WTC11 (cell line): Measurements from ENCODE around the gene TIAM2. TPM values are rescaled to one million over a fixed set of nuclear protein-coding genes. Genes with fewer than 3 reads are reported as not detected.

ENCODE experiments used
- ATAC-seq: fragments of 200-7000 bp; cut with Tn5 transposase; 2 replicates; pipeline ENCODE4 v1.10.0; 2021; ENCODE audit warnings: mild to moderate bottlenecking, moderate library complexity
- CTCF ChIA-PET: fragments of 300-600 bp; sonication (Branson Sonifier 250); formaldehyde crosslinking; loops from one replicate; lab custom pipeline; 2021; ENCODE audit warnings: antibody characterized with exemption; lab: Charles Lee
- POLR2A ChIA-PET: fragments of 350-600 bp; sonication (Branson Sonifier 250); formaldehyde crosslinking; loops from one replicate; lab custom pipeline; 2021; ENCODE audit warnings: antibody characterized with exemption; lab: Charles Lee
- DNase-seq: peaks from one replicate; pipeline ENCODE4 v3.0.0; 2021; ENCODE audit warnings: low spot score
- H3K27ac Mint-ChIP-seq: 2 replicates; pipeline ENCODE4 v1.8.0; 2021; ENCODE audit warnings: mixed read lengths
- H3K27me3 Mint-ChIP-seq: 2 replicates; pipeline ENCODE4 v1.8.0; 2021; ENCODE audit warnings: low read depth, mild to moderate bottlenecking, moderate library complexity, mixed read lengths
- H3K36me3 Mint-ChIP-seq: 2 replicates; pipeline ENCODE4 v1.8.0; 2021; ENCODE audit warnings: mixed read lengths
- H3K4me1 Mint-ChIP-seq: 2 replicates; pipeline ENCODE4 v1.8.0; 2022; ENCODE audit warnings: mixed read lengths
- H3K4me3 Mint-ChIP-seq: 2 replicates; pipeline ENCODE4 v1.8.0; 2021; ENCODE audit warnings: mild to moderate bottlenecking, moderate library complexity, mixed read lengths
- H3K9me3 Mint-ChIP-seq: 2 replicates; pipeline ENCODE4 v1.8.0; 2021; ENCODE audit warnings: mixed read lengths
- CBFB ChIP-seq: sonication (generic); formaldehyde crosslinking; IDR thresholded peaks from 2 replicates; pipeline ENCODE4 v1.8.1; 2022; ENCODE audit warnings: mild to moderate bottlenecking, low read depth, missing genetic modification reagents
- ESRRA ChIP-seq: sonication (generic); formaldehyde crosslinking; IDR thresholded peaks from 2 replicates; pipeline ENCODE4 v1.8.1; 2022; ENCODE audit warnings: mild to moderate bottlenecking, missing genetic modification reagents, borderline replicate concordance
- FOXK1 ChIP-seq: sonication (generic); formaldehyde crosslinking; IDR thresholded peaks from 2 replicates; pipeline ENCODE4 v1.8.0; 2022; ENCODE audit warnings: mild to moderate bottlenecking, moderate library complexity, missing genetic modification reagents
- GABPB1 ChIP-seq: sonication (generic); formaldehyde crosslinking; IDR thresholded peaks from 2 replicates; pipeline ENCODE4 v1.8.1; 2023; ENCODE audit warnings: mild to moderate bottlenecking, missing genetic modification reagents
- HMGA2 ChIP-seq: fragments of 250-450 bp; sonication (Bioruptor Pico); IDR thresholded peaks from 2 replicates; pipeline ENCODE4 v1.4.0; 2021; ENCODE audit warnings: mild to moderate bottlenecking, moderate library complexity
- MXD4 ChIP-seq: fragments of 250-450 bp; sonication (Bioruptor Pico); IDR thresholded peaks from 2 replicates; pipeline ENCODE4 v1.8.0; 2021; ENCODE audit warnings: mild to moderate bottlenecking, moderate library complexity, borderline replicate concordance
- NFE2L1 ChIP-seq: sonication (generic); formaldehyde crosslinking; IDR thresholded peaks from 2 replicates; pipeline ENCODE4 v1.8.1; 2023; ENCODE audit warnings: missing genetic modification reagents
- NR1H2 ChIP-seq: sonication (generic); formaldehyde crosslinking; IDR thresholded peaks from 2 replicates; pipeline ENCODE4 v1.9.0; 2021; ENCODE audit warnings: mild to moderate bottlenecking, moderate library complexity, missing genetic modification reagents
- RELA ChIP-seq: sonication (generic); formaldehyde crosslinking; IDR thresholded peaks from 2 replicates; pipeline ENCODE4 v1.8.1; 2022; ENCODE audit warnings: missing genetic modification reagents, mild to moderate bottlenecking, borderline replicate concordance
- RORB ChIP-seq: fragments of 250-450 bp; sonication (Bioruptor Pico); IDR thresholded peaks from 2 replicates; pipeline ENCODE4 v1.9.0; 2021; ENCODE audit warnings: mild to moderate bottlenecking
- TEAD1 ChIP-seq: sonication (generic); formaldehyde crosslinking; IDR thresholded peaks from 2 replicates; pipeline ENCODE4 v1.8.0; 2022; ENCODE audit warnings: mild to moderate bottlenecking, missing genetic modification reagents
- ZNF121 ChIP-seq: sonication (generic); formaldehyde crosslinking; IDR thresholded peaks from 2 replicates; pipeline ENCODE4 v1.8.0; 2023; ENCODE audit warnings: missing genetic modification reagents
- ZNF416 ChIP-seq: fragments of 250-450 bp; sonication (Bioruptor Pico); IDR thresholded peaks from 2 replicates; pipeline ENCODE4 v1.9.0; 2021; ENCODE audit warnings: mild to moderate bottlenecking, inconsistent platforms
- ZNF423 ChIP-seq: fragments of 250-450 bp; sonication (Bioruptor Pico); IDR thresholded peaks from 2 replicates; pipeline ENCODE4 v2.1.2; 2022; ENCODE audit warnings: mild to moderate bottlenecking, moderate library complexity
- total RNA-seq: library from RNA; stranded (reverse); gene quantifications from 3 replicates; pipeline ENCODE4 v1.2.3, GENCODE V29; 2021
- TF ChIP-seq, protein P1 (sequence below): sonication (generic); formaldehyde crosslinking; IDR thresholded peaks from 2 replicates; pipeline ENCODE4 v1.8.0; 2023; ENCODE audit warnings: missing genetic modification reagents, mild to moderate bottlenecking, borderline replicate concordance
- TF ChIP-seq, protein P2 (sequence below): sonication (generic); formaldehyde crosslinking; conservative IDR thresholded peaks from 2 replicates; pipeline ENCODE4 v1.8.1; 2022; ENCODE audit warnings: mild to moderate bottlenecking, missing genetic modification reagents
- TF ChIP-seq, protein P3 (sequence below): sonication (generic); formaldehyde crosslinking; IDR thresholded peaks from 2 replicates; pipeline ENCODE4 v1.8.0; 2022; ENCODE audit warnings: mild to moderate bottlenecking, missing genetic modification reagents
- TF ChIP-seq, protein P4 (sequence below): sonication (generic); formaldehyde crosslinking; IDR thresholded peaks from 2 replicates; pipeline ENCODE4 v1.8.1; 2023; ENCODE audit warnings: mild to moderate bottlenecking, missing genetic modification reagents
- TF ChIP-seq, protein P5 (sequence below): sonication (generic); formaldehyde crosslinking; IDR thresholded peaks from 2 replicates; pipeline ENCODE4 v1.8.1; 2023; ENCODE audit warnings: mild to moderate bottlenecking, missing genetic modification reagents, moderate library complexity
- TF ChIP-seq, protein P6 (sequence below): fragments of 250-450 bp; sonication (Bioruptor Pico); IDR thresholded peaks from 2 replicates; pipeline ENCODE4 v1.8.0; 2021; ENCODE audit warnings: mild to moderate bottlenecking
- TF ChIP-seq, protein P7 (sequence below): fragments of 250-450 bp; sonication (Bioruptor Pico); IDR thresholded peaks from 2 replicates; pipeline ENCODE4 v2.1.2; 2022; ENCODE audit warnings: mild to moderate bottlenecking, moderate library complexity
- TF ChIP-seq, protein P8 (sequence below): sonication (generic); formaldehyde crosslinking; IDR thresholded peaks from 2 replicates; pipeline ENCODE4 v1.8.1; 2022; ENCODE audit warnings: low read depth, missing genetic modification reagents, borderline replicate concordance

Gene TIAM2
- total RNA-seq, 1 experiment from 2014 or later: 15.1 TPM

DNA sequence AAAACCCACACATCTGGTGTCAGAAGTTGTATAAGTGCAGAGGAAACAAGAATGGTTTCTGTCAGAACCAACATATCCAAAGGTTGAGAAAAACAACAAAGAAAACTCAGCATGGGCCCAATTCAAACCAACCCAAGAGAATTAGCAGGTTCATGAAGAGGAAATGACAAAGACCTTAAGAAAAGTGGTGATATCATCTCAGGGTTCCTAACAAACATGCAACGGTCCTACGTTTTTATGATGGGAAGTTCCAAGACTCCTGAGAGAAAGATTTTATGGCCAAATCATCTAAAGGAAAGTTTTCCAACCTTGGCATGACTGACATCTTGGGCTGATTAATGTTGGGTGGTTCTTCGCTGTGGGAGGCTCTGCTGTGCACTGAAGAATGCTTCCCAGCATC is 296.2 kb downstream of the TIAM2 start (continued):
- TF ChIP-seq, protein P1, sequence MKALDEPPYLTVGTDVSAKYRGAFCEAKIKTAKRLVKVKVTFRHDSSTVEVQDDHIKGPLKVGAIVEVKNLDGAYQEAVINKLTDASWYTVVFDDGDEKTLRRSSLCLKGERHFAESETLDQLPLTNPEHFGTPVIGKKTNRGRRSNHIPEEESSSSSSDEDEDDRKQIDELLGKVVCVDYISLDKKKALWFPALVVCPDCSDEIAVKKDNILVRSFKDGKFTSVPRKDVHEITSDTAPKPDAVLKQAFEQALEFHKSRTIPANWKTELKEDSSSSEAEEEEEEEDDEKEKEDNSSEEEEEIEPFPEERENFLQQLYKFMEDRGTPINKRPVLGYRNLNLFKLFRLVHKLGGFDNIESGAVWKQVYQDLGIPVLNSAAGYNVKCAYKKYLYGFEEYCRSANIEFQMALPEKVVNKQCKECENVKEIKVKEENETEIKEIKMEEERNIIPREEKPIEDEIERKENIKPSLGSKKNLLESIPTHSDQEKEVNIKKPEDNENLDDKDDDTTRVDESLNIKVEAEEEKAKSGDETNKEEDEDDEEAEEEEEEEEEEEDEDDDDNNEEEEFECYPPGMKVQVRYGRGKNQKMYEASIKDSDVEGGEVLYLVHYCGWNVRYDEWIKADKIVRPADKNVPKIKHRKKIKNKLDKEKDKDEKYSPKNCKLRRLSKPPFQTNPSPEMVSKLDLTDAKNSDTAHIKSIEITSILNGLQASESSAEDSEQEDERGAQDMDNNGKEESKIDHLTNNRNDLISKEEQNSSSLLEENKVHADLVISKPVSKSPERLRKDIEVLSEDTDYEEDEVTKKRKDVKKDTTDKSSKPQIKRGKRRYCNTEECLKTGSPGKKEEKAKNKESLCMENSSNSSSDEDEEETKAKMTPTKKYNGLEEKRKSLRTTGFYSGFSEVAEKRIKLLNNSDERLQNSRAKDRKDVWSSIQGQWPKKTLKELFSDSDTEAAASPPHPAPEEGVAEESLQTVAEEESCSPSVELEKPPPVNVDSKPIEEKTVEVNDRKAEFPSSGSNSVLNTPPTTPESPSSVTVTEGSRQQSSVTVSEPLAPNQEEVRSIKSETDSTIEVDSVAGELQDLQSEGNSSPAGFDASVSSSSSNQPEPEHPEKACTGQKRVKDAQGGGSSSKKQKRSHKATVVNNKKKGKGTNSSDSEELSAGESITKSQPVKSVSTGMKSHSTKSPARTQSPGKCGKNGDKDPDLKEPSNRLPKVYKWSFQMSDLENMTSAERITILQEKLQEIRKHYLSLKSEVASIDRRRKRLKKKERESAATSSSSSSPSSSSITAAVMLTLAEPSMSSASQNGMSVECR: no peak
- TF ChIP-seq HMGA2: no peak
- TF ChIP-seq, protein P2, sequence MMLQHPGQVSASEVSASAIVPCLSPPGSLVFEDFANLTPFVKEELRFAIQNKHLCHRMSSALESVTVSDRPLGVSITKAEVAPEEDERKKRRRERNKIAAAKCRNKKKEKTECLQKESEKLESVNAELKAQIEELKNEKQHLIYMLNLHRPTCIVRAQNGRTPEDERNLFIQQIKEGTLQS: no peak
- TF ChIP-seq, protein P3, sequence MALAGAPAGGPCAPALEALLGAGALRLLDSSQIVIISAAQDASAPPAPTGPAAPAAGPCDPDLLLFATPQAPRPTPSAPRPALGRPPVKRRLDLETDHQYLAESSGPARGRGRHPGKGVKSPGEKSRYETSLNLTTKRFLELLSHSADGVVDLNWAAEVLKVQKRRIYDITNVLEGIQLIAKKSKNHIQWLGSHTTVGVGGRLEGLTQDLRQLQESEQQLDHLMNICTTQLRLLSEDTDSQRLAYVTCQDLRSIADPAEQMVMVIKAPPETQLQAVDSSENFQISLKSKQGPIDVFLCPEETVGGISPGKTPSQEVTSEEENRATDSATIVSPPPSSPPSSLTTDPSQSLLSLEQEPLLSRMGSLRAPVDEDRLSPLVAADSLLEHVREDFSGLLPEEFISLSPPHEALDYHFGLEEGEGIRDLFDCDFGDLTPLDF (CRISPR knock-in tag): no peak
- no peak for TF ChIP-seq TEAD1
- TF ChIP-seq, protein P4, sequence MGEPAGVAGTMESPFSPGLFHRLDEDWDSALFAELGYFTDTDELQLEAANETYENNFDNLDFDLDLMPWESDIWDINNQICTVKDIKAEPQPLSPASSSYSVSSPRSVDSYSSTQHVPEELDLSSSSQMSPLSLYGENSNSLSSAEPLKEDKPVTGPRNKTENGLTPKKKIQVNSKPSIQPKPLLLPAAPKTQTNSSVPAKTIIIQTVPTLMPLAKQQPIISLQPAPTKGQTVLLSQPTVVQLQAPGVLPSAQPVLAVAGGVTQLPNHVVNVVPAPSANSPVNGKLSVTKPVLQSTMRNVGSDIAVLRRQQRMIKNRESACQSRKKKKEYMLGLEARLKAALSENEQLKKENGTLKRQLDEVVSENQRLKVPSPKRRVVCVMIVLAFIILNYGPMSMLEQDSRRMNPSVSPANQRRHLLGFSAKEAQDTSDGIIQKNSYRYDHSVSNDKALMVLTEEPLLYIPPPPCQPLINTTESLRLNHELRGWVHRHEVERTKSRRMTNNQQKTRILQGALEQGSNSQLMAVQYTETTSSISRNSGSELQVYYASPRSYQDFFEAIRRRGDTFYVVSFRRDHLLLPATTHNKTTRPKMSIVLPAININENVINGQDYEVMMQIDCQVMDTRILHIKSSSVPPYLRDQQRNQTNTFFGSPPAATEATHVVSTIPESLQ (CRISPR knock-in tag): no peak
- TF ChIP-seq, protein P5, sequence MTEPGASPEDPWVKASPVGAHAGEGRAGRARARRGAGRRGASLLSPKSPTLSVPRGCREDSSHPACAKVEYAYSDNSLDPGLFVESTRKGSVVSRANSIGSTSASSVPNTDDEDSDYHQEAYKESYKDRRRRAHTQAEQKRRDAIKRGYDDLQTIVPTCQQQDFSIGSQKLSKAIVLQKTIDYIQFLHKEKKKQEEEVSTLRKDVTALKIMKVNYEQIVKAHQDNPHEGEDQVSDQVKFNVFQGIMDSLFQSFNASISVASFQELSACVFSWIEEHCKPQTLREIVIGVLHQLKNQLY: no peak
- TF ChIP-seq, protein P6, sequence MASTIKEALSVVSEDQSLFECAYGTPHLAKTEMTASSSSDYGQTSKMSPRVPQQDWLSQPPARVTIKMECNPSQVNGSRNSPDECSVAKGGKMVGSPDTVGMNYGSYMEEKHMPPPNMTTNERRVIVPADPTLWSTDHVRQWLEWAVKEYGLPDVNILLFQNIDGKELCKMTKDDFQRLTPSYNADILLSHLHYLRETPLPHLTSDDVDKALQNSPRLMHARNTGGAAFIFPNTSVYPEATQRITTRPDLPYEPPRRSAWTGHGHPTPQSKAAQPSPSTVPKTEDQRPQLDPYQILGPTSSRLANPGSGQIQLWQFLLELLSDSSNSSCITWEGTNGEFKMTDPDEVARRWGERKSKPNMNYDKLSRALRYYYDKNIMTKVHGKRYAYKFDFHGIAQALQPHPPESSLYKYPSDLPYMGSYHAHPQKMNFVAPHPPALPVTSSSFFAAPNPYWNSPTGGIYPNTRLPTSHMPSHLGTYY (CRISPR knock-in tag): no peak
- no peak for TF ChIP-seq NFE2L1 (CRISPR knock-in tag)
- no peak for TF ChIP-seq FOXK1 (CRISPR knock-in tag)

DNA sequence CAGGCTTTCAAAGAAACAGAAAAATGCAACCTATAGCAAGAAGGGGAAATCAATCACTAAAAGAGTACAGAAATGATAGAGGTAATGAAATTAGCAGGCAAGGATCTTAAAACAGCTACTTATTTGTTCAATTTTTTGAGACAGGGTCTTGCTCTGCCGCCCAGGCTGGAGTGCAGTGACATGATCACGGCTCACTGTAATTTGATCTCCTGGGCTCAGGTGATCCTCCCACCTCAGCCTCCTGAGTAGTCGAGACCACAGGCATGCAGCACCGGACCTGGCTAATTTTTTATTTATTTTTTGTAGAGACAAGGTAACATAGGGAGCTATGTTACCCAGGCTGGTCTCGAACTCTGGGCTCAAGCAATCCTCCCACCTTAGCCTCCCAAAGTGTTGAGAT is 297.6 kb downstream of the TIAM2 start:
- Mint-ChIP-seq H3K9me3 (no peaks in the 10 kb centered on the region), H3K27ac (peak overlapping the region; percentile 81), H3K36me3 (peaks cover 67% of the 10 kb centered on the region), H3K4me3 (no peak overlapping the region), H3K27me3 (no peaks in the 10 kb centered on the region)
- no peak for ATAC-seq
- POLR2A ChIA-PET: no interaction called here
- TF ChIP-seq ZNF121 (CRISPR knock-in tag): peak; percentile 82
- TF ChIP-seq MXD4 (CRISPR knock-in tag): no peak
- TF ChIP-seq, all 79 proteins: peak for 1
- CTCF ChIA-PET: no interaction called here
- no peaks in the 10 kb centered on the region; the same call in 1 of the 2 replicates for H3K4me1 Mint-ChIP-seq
- no peak for DNase-seq

DNA sequence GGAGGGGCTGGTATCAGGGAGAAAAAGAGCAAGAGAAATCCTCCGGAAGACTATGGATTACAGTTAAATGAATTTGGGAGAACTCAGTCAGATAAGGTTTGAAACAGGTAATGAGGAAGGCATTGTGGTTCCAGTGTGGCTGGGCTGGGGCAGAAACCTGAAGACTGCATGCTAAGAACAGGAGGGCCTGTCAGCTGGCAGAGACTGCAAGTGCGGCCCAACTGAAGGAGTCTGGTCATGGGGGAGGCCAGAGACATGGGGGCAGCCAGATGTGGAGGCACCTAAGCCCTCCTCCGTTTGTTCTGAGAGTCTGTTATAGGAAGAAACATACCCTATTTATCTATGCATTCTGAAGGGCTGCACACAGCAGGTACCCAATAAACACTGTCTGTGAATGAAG is 302.6 kb downstream of the TIAM2 start:
- no peak overlapping the region for H3K27ac Mint-ChIP-seq
- H3K4me1 Mint-ChIP-seq: peaks cover 14% of the 10 kb centered on the region
- no peak for TF ChIP-seq ZNF416
- no peak for TF ChIP-seq CBFB (CRISPR knock-in tag)
- no peak for TF ChIP-seq GABPB1
- TF ChIP-seq ZNF423 (CRISPR knock-in tag): no peak
- TF ChIP-seq, protein P7, sequence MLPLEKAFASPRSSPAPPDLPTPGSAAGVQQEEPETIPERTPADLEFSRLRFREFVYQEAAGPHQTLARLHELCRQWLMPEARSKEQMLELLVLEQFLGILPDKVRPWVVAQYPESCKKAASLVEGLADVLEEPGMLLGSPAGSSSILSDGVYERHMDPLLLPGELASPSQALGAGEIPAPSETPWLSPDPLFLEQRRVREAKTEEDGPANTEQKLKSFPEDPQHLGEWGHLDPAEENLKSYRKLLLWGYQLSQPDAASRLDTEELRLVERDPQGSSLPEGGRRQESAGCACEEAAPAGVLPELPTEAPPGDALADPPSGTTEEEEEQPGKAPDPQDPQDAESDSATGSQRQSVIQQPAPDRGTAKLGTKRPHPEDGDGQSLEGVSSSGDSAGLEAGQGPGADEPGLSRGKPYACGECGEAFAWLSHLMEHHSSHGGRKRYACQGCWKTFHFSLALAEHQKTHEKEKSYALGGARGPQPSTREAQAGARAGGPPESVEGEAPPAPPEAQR (CRISPR knock-in tag): no peak
- no peak for TF ChIP-seq FOXK1 (CRISPR knock-in tag)
- TF ChIP-seq RORB (CRISPR knock-in tag): no peak
- TF ChIP-seq, protein P8, sequence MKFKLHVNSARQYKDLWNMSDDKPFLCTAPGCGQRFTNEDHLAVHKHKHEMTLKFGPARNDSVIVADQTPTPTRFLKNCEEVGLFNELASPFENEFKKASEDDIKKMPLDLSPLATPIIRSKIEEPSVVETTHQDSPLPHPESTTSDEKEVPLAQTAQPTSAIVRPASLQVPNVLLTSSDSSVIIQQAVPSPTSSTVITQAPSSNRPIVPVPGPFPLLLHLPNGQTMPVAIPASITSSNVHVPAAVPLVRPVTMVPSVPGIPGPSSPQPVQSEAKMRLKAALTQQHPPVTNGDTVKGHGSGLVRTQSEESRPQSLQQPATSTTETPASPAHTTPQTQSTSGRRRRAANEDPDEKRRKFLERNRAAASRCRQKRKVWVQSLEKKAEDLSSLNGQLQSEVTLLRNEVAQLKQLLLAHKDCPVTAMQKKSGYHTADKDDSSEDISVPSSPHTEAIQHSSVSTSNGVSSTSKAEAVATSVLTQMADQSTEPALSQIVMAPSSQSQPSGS: no peak
- no peak for TF ChIP-seq NR1H2 (CRISPR knock-in tag)
- no peak for TF ChIP-seq RELA
- TF ChIP-seq ESRRA (CRISPR knock-in tag): no peak
- POLR2A ChIA-PET: no interaction called here
- H3K27me3 Mint-ChIP-seq: no peaks in the 10 kb centered on the region
- peaks cover 57% of the 10 kb centered on the region for H3K36me3 Mint-ChIP-seq
- no peak overlapping the region for H3K4me3 Mint-ChIP-seq
- no peaks in the 10 kb centered on the region for H3K9me3 Mint-ChIP-seq
- CTCF ChIA-PET: no interaction called here
- ATAC-seq: no peak
- no peak for DNase-seq
